Endothelial cell of umbilical vein (primary cell): ENCODE measurements around the gene ADAM22.

ENCODE experiments used
- MAX ChIP-seq: IDR thresholded peaks from 2 replicates; pipeline ENCODE4 v1.6.1; 2011; ENCODE audit not compliant: insufficient read depth, insufficient read length
- TF ChIP-seq, protein P1 (sequence below), 2 donors: IDR thresholded peaks; 1 replicate in 1 of 2; 2 replicates in 1 of 2; pipeline ENCODE4 v1.5.1; 2011; ENCODE audit warnings: low read length in 2 of 2, mild to moderate bottlenecking in 2 of 2, moderate library complexity in 2 of 2, control low read depth in 1 of 2, inconsistent platforms in 1 of 2, low read depth in 1 of 2; ENCODE audit not compliant: insufficient read depth in 1 of 2; ENCODE audit errors: extremely low read depth in 1 of 2

- TF ChIP-seq, protein P1, sequence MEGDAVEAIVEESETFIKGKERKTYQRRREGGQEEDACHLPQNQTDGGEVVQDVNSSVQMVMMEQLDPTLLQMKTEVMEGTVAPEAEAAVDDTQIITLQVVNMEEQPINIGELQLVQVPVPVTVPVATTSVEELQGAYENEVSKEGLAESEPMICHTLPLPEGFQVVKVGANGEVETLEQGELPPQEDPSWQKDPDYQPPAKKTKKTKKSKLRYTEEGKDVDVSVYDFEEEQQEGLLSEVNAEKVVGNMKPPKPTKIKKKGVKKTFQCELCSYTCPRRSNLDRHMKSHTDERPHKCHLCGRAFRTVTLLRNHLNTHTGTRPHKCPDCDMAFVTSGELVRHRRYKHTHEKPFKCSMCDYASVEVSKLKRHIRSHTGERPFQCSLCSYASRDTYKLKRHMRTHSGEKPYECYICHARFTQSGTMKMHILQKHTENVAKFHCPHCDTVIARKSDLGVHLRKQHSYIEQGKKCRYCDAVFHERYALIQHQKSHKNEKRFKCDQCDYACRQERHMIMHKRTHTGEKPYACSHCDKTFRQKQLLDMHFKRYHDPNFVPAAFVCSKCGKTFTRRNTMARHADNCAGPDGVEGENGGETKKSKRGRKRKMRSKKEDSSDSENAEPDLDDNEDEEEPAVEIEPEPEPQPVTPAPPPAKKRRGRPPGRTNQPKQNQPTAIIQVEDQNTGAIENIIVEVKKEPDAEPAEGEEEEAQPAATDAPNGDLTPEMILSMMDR (IDR thresholded peaks at IDR 0.05; ENCODE audit: extremely low read depth in 1 of 2, insufficient read depth in 1 of 2, low read depth in 1 of 2, low read length in 2 of 2) = no peak
- no peak for TF ChIP-seq MAX
These were observed 289.2 kb downstream of the ADAM22 start for GRCh38 chr7:88223265-88223664.
